ENCODE measurements around the gene LDLRAD3.
A peak's percentile ranks its signal among the peaks of the same experiment; 100 is the strongest.

LDLRAD3 gene

GRCh38 chr11:35944503-35945136 lies 758 bp downstream of the LDLRAD3 start:
- TF ChIP-seq, protein P1, sequence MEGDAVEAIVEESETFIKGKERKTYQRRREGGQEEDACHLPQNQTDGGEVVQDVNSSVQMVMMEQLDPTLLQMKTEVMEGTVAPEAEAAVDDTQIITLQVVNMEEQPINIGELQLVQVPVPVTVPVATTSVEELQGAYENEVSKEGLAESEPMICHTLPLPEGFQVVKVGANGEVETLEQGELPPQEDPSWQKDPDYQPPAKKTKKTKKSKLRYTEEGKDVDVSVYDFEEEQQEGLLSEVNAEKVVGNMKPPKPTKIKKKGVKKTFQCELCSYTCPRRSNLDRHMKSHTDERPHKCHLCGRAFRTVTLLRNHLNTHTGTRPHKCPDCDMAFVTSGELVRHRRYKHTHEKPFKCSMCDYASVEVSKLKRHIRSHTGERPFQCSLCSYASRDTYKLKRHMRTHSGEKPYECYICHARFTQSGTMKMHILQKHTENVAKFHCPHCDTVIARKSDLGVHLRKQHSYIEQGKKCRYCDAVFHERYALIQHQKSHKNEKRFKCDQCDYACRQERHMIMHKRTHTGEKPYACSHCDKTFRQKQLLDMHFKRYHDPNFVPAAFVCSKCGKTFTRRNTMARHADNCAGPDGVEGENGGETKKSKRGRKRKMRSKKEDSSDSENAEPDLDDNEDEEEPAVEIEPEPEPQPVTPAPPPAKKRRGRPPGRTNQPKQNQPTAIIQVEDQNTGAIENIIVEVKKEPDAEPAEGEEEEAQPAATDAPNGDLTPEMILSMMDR (IDR thresholded peaks at IDR 0.05): no peak
- peak overlapping the region; percentile 78 for H3K4me3 ChIP-seq
- DNase-seq (ENCODE audit: low spot score): peak; percentile 77
- H3K27ac ChIP-seq: peak overlapping the region; percentile 45 to 88

GRCh38 chr11:35945137-35945518 lies 1.3 kb downstream of the LDLRAD3 start:
- Histone ChIP-seq H3K27ac (peak overlapping the region; percentile 45 to 88), H3K4me3 (peak overlapping the region; percentile 78)
- TF ChIP-seq, protein P1 (IDR thresholded peaks at IDR 0.05): no peak
- DNase-seq (ENCODE audit: low spot score): no peak

DNA sequence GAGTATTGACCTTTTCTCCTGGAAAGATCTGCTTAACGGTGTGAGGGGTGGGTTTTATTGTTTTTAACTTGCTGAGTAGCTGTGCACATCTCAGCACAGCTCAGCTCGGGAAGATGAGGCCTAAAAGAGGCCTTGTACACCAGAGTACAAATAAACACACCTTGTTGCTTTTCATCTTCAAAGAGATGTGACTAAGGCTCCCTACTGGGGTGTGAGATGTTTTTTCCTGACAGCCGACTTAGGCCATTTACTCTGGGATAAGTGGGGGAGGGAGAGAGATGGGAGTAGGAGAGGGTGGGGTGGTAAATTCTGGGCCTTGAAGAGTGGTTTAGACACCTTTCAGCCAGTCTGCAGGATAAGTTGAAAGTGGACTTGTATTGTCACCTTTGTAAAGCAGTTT lies 2.9 kb downstream of the LDLRAD3 start:
- no peak for DNase-seq (ENCODE audit: low spot score)
- Histone ChIP-seq H3K4me3 (no peak overlapping the region), H3K27ac (no peak overlapping the region)
- TF ChIP-seq, protein P1 (IDR thresholded peaks at IDR 0.05): no peak

GRCh38 chr11:35947437-35947836 lies 3.6 kb downstream of the LDLRAD3 start:
- DNase-seq (ENCODE audit: low spot score): no peak
- Histone ChIP-seq H3K27ac (no peak overlapping the region), H3K4me3 (no peak overlapping the region)
- TF ChIP-seq, protein P1 (IDR thresholded peaks at IDR 0.05): no peak

GRCh38 chr11:35949242-35949641 lies 5.4 kb downstream of the LDLRAD3 start:
- no peak overlapping the region for H3K4me3 ChIP-seq
- DNase-seq (ENCODE audit: low spot score): no peak
- TF ChIP-seq, protein P1 (IDR thresholded peaks at IDR 0.05): no peak

GRCh38 chr11:35950082-35950481 lies 6.2 kb downstream of the LDLRAD3 start:
- DNase-seq (ENCODE audit: low spot score): no peak
- no peak overlapping the region for H3K4me3 ChIP-seq

More at GRCh38 chr11:35949242-35949641, 5.4 kb downstream of the LDLRAD3 start:
- no peak overlapping the region for H3K27ac ChIP-seq

DNA sequence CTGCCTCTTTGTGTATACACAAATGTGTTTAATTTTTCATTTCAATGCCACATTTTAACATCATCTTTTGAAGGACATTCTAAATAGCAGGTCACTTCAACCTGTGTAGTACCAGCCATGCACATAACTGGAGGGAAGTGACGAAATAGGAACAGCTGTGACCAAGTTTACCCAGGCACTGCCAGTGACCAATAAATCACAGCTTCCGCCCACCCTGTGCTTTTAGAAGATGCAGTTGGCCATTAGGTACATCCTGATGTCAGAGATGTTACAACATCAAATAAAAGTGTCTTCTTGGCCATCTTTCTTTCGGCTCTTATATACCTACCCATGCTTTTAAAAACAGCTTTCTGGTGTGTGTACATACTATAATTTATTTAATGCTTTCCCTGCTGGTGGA lies 7.8 kb downstream of the LDLRAD3 start:
- H3K4me3 ChIP-seq: no peak overlapping the region
- TF ChIP-seq, protein P1 (IDR thresholded peaks at IDR 0.05): no peak
- no peak for DNase-seq (ENCODE audit: low spot score)
- H3K27ac ChIP-seq: peak overlapping the region; percentile 5 to 23

More at GRCh38 chr11:35950082-35950481, 6.2 kb downstream of the LDLRAD3 start:
- TF ChIP-seq, protein P1 (IDR thresholded peaks at IDR 0.05): no peak
- no peak overlapping the region for H3K27ac ChIP-seq
